ENCODE data around the gene IQCH.

DNA sequence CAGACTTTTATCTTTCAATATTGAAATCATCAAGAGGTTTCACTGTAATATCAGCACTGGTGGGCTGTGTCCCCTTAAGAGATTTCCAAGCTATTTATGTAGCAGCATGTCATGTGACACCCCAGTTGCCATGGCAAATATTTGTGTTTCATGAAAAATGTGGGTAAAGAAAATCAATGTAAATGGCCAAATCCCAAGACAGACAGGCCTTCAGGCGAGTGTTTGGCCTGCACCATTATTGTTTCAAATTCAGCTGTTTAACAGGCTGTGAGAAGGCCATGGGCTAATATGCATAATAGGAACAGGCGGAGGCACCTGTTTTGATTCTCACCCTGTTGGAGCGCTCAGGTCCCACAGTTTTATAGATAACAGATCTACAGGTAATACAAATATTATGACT, 104.2 kb downstream of the IQCH start:
- TF ChIP-seq, protein P1, sequence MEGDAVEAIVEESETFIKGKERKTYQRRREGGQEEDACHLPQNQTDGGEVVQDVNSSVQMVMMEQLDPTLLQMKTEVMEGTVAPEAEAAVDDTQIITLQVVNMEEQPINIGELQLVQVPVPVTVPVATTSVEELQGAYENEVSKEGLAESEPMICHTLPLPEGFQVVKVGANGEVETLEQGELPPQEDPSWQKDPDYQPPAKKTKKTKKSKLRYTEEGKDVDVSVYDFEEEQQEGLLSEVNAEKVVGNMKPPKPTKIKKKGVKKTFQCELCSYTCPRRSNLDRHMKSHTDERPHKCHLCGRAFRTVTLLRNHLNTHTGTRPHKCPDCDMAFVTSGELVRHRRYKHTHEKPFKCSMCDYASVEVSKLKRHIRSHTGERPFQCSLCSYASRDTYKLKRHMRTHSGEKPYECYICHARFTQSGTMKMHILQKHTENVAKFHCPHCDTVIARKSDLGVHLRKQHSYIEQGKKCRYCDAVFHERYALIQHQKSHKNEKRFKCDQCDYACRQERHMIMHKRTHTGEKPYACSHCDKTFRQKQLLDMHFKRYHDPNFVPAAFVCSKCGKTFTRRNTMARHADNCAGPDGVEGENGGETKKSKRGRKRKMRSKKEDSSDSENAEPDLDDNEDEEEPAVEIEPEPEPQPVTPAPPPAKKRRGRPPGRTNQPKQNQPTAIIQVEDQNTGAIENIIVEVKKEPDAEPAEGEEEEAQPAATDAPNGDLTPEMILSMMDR (conservative IDR thresholded peaks at IDR 0.05 in 1 of 2, IDR thresholded peaks at IDR 0.05 in 1 of 2; ENCODE audit: low read depth in 1 of 2, low read length in 2 of 2): no peak
- TF ChIP-seq EZH2 (IDR thresholded peaks at IDR 0.05; ENCODE audit: low read length, missing control alignments): no peak
